Gastroesophageal sphincter (tissue), 3 donors: Measurements from ENCODE around the gene LYSMD3.

ENCODE experiments used
- CTCF ChIP-seq, 4 experiments: fragments of 200-600 bp in 2 of 4; fragments of 450-650 bp in 2 of 4; sonication (generic) in 1 of 4; IDR thresholded peaks; one replicate each; pipeline ENCODE4 v1.5.1; 2017 to 2019; ENCODE audit warnings: antibody characterized with exemption in 4 of 4, mild to moderate bottlenecking in 2 of 4, moderate library complexity in 2 of 4
- POLR2A ChIP-seq, 2 donors: fragments of 450-650 bp; IDR thresholded peaks; one replicate each; pipeline ENCODE4 v1.6.1; 2017; ENCODE audit warnings: antibody characterized with exemption in 2 of 2, mild to moderate bottlenecking in 2 of 2, moderate library complexity in 1 of 2
- POLR2AphosphoS5 ChIP-seq: sonication (generic); formaldehyde crosslinking; IDR thresholded peaks from one replicate; pipeline ENCODE4 v1.6.1; 2017; ENCODE audit warnings: antibody characterized with exemption

- TF ChIP-seq POLR2A (IDR thresholded peaks at IDR 0.05) (no peak), CTCF (IDR thresholded peaks at IDR 0.05) (no peak), POLR2AphosphoS5 (no peak)
These were observed 18.9 kb downstream of the LYSMD3 start for GRCh38 chr5:90510438-90510837.
